Suprapubic skin (tissue), 4 donors: ENCODE measurements around the gene PFKP. TPM values are rescaled to one million over a fixed set of nuclear protein-coding genes. Genes with fewer than 3 reads are reported as not detected.
A peak's percentile ranks its signal among the peaks of the same experiment; 100 is the strongest.

Experiments
- DNase-seq, 2 donors: peaks; one replicate each; pipeline ENCODE4 v3.0.0-alpha.2; 2019; ENCODE audit warnings: low spot score in 2 of 2
- H3K27ac ChIP-seq: fragments of 200-600 bp; sonication (generic); one replicate; pipeline ENCODE4 v1.5.1; 2019
- H3K27me3 ChIP-seq: fragments of 200-600 bp; sonication (generic); one replicate; pipeline ENCODE4 v1.5.1; 2019
- H3K36me3 ChIP-seq: fragments of 200-600 bp; sonication (generic); one replicate; pipeline ENCODE4 v1.5.1; 2019
- H3K4me1 ChIP-seq: fragments of 200-600 bp; sonication (generic); one replicate; pipeline ENCODE4 v1.5.1; 2019
- H3K4me3 ChIP-seq: fragments of 200-600 bp; sonication (generic); one replicate; pipeline ENCODE4 v1.5.1; 2019; ENCODE audit warnings: mild to moderate bottlenecking
- H3K9me3 ChIP-seq: fragments of 200-600 bp; sonication (generic); one replicate; pipeline ENCODE4 v1.5.1; 2019
- CTCF ChIP-seq, 2 donors: fragments of 200-600 bp in 1 of 2; fragments of 450-650 bp in 1 of 2; sonication (generic) in 1 of 2; IDR thresholded peaks; one replicate each; pipeline ENCODE4 v1.5.1; 2016 to 2019; ENCODE audit warnings: antibody characterized with exemption in 2 of 2, mild to moderate bottlenecking in 1 of 2, moderate library complexity in 1 of 2
- EP300 ChIP-seq: sonication (generic); formaldehyde crosslinking; IDR thresholded peaks from one replicate; pipeline ENCODE4 v1.6.1; 2017; ENCODE audit warnings: antibody characterized with exemption
- POLR2A ChIP-seq, 2 donors: fragments of 450-650 bp; IDR thresholded peaks; one replicate each; pipeline ENCODE4 v1.6.1; 2017; ENCODE audit warnings: antibody characterized with exemption in 2 of 2, mild to moderate bottlenecking in 2 of 2, moderate library complexity in 2 of 2
- POLR2AphosphoS5 ChIP-seq, 3 donors: sonication (generic); formaldehyde crosslinking; IDR thresholded peaks; one replicate each; pipeline ENCODE4 v1.6.1; 2017; ENCODE audit warnings: antibody characterized with exemption in 3 of 3
- WGBS: methylation state at CpG from one replicate; pipeline ENCODE4 v1.1.5; 2018; 5-methylcytosine and 5-hydroxymethylcytosine counted together
- total RNA-seq, 4 donors: library from RNA; depleted of rRNA; stranded (reverse); fragments of >200 nt; gene quantifications; one replicate each; pipeline ENCODE4 v1.1.0, GENCODE V29; 2016

The PFKP gene
- total RNA-seq, 4 donors from 2014 or later, result 36.7 to 58.9 (median 44.7) TPM

- no peak for TF ChIP-seq POLR2A (IDR thresholded peaks at IDR 0.05)
- TF ChIP-seq POLR2AphosphoS5 (IDR thresholded peaks at IDR 0.05), result no peak
- no peak for TF ChIP-seq EP300
- no peak for TF ChIP-seq CTCF (IDR thresholded peaks at IDR 0.05)
- peaks cover 98% of the 10 kb centered on the region for H3K36me3 ChIP-seq
Observed at GRCh38 chr10:3154666-3155065, 87.3 kb downstream of the PFKP start.

GRCh38 chr10:3159152-3159551, 91.8 kb downstream of the PFKP start:
- H3K4me3 ChIP-seq, result no peak overlapping the region
- no peaks in the 10 kb centered on the region for H3K27me3 ChIP-seq
- TF ChIP-seq POLR2AphosphoS5 (IDR thresholded peaks at IDR 0.05) (no peak), CTCF (IDR thresholded peaks at IDR 0.05) (no peak), POLR2A (IDR thresholded peaks at IDR 0.05) (no peak), EP300 (no peak)
- no peaks in the 10 kb centered on the region for H3K9me3 ChIP-seq
- H3K36me3 ChIP-seq, result peaks cover 97% of the 10 kb centered on the region
- H3K4me1 ChIP-seq, result no peaks in the 10 kb centered on the region
- 92% methylated on average over 10 of the region's 10 CpGs for WGBS
- DNase-seq, result no peak
- no peak overlapping the region for H3K27ac ChIP-seq

More at GRCh38 chr10:3154666-3155065, 87.3 kb downstream of the PFKP start:
- WGBS, result 96% methylated on average over 10 of the region's 10 CpGs
- Histone ChIP-seq H3K27ac (no peak overlapping the region), H3K4me3 (no peak overlapping the region), H3K27me3 (no peaks in the 10 kb centered on the region), H3K9me3 (no peaks in the 10 kb centered on the region), H3K4me1 (no peaks in the 10 kb centered on the region)
- DNase-seq, result peak in 1 of 2 donors; percentile 67

- H3K27ac ChIP-seq, result no peak overlapping the region
- H3K4me3 ChIP-seq, result no peak overlapping the region
- no peaks in the 10 kb centered on the region for H3K27me3 ChIP-seq
- WGBS, result 94% methylated on average over 9 of the region's 9 CpGs
- no peak for TF ChIP-seq POLR2AphosphoS5 (IDR thresholded peaks at IDR 0.05)
- TF ChIP-seq POLR2A (IDR thresholded peaks at IDR 0.05), result no peak
- no peak for TF ChIP-seq EP300
- TF ChIP-seq CTCF (IDR thresholded peaks at IDR 0.05), result no peak
- H3K9me3 ChIP-seq, result no peaks in the 10 kb centered on the region
- no peak for DNase-seq
- no peaks in the 10 kb centered on the region for H3K4me1 ChIP-seq
- H3K36me3 ChIP-seq, result peaks cover 99% of the 10 kb centered on the region
Observed at GRCh38 chr10:3162533-3162932, 95.2 kb downstream of the PFKP start.

GRCh38 chr10:3163879-3164278, 96.5 kb downstream of the PFKP start:
- no peak for TF ChIP-seq POLR2AphosphoS5 (IDR thresholded peaks at IDR 0.05)
- H3K9me3 ChIP-seq, result no peaks in the 10 kb centered on the region
- no peaks in the 10 kb centered on the region for H3K27me3 ChIP-seq
- no peaks in the 10 kb centered on the region for H3K4me1 ChIP-seq
- 77% methylated on average over 9 of the region's 9 CpGs for WGBS
- no peak overlapping the region for H3K27ac ChIP-seq
- peaks cover 99% of the 10 kb centered on the region for H3K36me3 ChIP-seq
- H3K4me3 ChIP-seq, result no peak overlapping the region
- DNase-seq, result no peak

- no peak for TF ChIP-seq POLR2A (IDR thresholded peaks at IDR 0.05)
- no peak for TF ChIP-seq POLR2AphosphoS5 (IDR thresholded peaks at IDR 0.05)
- TF ChIP-seq EP300, result no peak
- Histone ChIP-seq H3K4me1 (no peaks in the 10 kb centered on the region), H3K9me3 (no peaks in the 10 kb centered on the region), H3K27me3 (no peaks in the 10 kb centered on the region), H3K27ac (no peak overlapping the region), H3K4me3 (no peak overlapping the region), H3K36me3 (peaks cover 98% of the 10 kb centered on the region)
- 94% methylated on average over 9 of the region's 9 CpGs for WGBS
- no peak for DNase-seq
Observed at GRCh38 chr10:3165196-3165595, 97.8 kb downstream of the PFKP start.

GRCh38 chr10:3166496-3167290, 99.3 kb downstream of the PFKP start:
- H3K9me3 ChIP-seq, result no peaks in the 10 kb centered on the region
- H3K27me3 ChIP-seq, result no peaks in the 10 kb centered on the region
- DNase-seq, result no peak
- WGBS, result 89% methylated on average over 10 of the region's 10 CpGs
- TF ChIP-seq CTCF (IDR thresholded peaks at IDR 0.05) (no peak), POLR2AphosphoS5 (IDR thresholded peaks at IDR 0.05) (no peak), POLR2A (IDR thresholded peaks at IDR 0.05) (no peak), EP300 (no peak)
- H3K4me1 ChIP-seq, result peaks cover 9% of the 10 kb centered on the region
- H3K36me3 ChIP-seq, result peaks cover 84% of the 10 kb centered on the region
- no peak overlapping the region for H3K27ac ChIP-seq
- H3K4me3 ChIP-seq, result no peak overlapping the region
